Cardiac fibroblast (primary cell): ENCODE measurements around the gene SMARCC1.
A peak's percentile ranks its signal among the peaks of the same experiment; 100 is the strongest.

Source experiments
- DNase-seq, 2 donors: peaks; one replicate each; pipeline versions ENCODE4 v3.0.0 to v3.0.0-alpha.2; 2010; ENCODE audit warnings: low read depth in 2 of 2
- H3K4me3 ChIP-seq, 2 donors: replicated peaks in 1 of 2; 1 replicate in 1 of 2; 2 replicates in 1 of 2; pipeline ENCODE4 v1.5.1; 2011; ENCODE audit warnings: low read depth in 2 of 2, low read length in 2 of 2, mild to moderate bottlenecking in 2 of 2, moderate library complexity in 1 of 2
- CTCF ChIP-seq: IDR thresholded peaks from one replicate; pipeline ENCODE4 v1.5.1; 2011; ENCODE audit warnings: low read depth, mild to moderate bottlenecking, low read length, inconsistent platforms

SMARCC1 gene

DNA sequence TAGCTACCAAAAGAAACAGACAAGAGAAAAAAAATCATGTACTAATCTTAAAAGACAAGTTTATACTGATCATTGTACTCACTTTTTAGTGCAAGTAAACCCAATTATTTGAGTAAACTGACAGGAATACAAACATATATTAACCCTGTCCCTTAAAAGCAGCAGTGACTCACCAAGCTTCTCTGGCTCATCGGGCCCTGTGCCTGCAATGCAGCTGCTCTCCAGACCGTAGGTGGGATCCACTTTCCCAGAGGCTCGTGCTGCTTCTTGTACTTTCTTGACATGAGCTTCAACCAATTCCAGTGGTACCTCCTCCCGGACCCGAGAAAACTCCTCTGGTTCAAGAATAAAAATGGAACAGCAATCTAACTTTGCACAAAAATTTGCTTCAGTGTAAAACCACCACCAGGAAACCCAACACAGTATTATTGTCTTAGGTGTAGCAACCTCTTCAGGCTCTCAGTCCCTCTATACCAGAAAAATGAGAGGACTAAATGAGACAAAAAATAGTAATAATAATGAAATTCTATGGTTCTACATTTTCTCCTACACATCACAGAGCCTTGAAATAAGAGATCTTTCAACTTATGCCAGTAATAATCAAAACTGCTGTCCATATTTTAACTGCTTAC is 120.5 kb downstream of the SMARCC1 start:
- DNase-seq = peak; percentile 56 to 63
- no peak for TF ChIP-seq CTCF
- no peak overlapping the region for H3K4me3 ChIP-seq

DNA sequence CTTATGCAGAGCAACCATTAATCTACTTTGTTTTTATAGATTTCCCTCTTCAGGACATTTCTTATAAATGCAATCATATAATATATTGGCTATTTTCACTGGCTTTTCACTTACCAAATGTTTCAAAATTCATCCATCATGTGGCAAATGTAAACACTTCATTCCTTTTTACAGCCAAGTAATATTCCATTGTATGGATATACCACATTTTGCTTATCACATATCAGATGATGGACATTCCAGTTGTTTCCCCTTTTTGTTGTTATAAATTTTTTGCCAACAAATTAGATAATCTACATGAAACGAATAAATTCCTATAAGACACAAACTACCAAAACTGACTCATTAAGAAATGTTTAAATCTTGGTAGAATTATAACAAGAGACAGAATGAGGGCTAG is 123.2 kb downstream of the SMARCC1 start:
- TF ChIP-seq CTCF = no peak
- DNase-seq = no peak
- no peak overlapping the region for H3K4me3 ChIP-seq

DNA sequence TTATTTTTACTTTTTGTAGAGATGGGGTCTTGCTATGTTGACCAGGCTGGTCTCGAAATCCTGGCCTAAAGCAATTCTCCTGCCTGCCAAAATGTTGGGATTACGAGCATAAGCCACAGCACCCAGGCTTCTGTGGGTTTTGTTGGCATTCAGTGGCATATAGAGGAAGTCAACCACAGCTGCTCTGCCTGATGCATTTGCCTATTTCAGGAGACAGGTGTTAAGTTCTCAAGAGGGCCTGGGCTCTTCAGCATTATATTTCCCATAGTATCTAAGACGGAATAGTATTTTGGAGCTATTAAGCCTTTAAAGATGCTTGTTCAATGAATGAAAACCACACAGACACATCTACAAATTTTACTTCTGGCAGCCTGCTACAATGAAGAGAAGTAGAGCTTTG is 129.6 kb downstream of the SMARCC1 start:
- no peak for DNase-seq

DNA sequence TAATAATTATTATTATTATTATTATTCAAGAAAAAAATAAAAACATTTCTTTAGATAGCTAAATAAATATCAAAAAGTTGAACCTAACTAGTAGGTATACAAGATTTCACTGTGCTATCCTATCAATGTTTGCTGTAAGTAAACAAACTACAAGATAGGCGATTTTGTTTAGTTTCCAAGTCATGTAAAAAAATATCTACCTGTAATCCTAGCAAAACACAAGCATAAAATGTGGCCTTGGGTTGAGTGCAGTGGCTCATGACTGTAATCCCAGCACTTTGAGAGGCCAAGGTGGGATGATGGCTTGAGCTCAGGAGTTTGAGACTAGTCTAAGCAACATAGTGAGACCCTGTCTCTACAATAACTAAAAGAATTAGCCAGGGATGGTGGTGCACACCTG is 131.4 kb downstream of the SMARCC1 start:
- no peak overlapping the region for H3K4me3 ChIP-seq
- TF ChIP-seq CTCF = no peak
- DNase-seq = no peak

More for the DNA sequence above, 129.6 kb downstream of the SMARCC1 start:
- no peak for TF ChIP-seq CTCF
- no peak overlapping the region for H3K4me3 ChIP-seq

GRCh38 chr3:47647550-47647949 is 134.1 kb downstream of the SMARCC1 start:
- no peak overlapping the region for H3K4me3 ChIP-seq
- no peak for DNase-seq
- no peak for TF ChIP-seq CTCF

DNA sequence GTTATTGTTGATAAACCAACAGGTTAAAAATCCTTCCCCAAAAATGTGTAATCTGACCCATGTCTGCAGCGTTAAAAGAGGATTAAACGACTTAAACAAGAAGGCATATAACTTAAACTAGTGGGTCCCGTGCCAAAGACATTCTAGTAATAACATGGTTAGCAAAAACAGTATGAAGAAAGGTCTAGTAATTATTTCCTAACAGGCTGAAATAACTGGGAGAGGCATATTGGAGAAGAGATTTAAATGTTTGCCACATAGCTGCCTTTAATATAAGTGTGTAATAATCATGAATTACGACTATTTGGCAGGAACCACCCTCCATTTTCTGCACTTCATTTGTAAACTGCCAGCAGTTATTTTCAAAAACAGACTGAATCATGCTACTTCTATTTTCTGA is 135.3 kb downstream of the SMARCC1 start:
- H3K4me3 ChIP-seq = no peak overlapping the region
- no peak for TF ChIP-seq CTCF
- DNase-seq = peak; percentile 9 to 22

DNA sequence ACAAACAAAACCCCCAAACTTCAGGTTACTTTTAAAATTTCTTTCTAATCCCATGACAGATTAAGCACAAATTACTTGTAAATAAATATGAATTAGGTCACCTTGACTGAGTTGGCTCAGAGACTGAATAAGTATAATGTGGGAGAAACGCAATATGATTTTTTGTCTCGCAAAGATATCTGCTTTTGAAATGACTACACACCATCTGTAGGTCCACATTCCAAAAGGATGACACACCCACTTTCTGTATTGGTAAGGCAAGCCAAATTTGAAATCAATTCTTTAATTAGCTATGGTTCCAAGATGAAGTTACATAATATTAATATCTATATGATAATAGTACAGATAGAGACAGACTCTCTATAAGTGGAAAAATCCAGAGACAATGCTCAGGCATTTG is 136.1 kb downstream of the SMARCC1 start:
- no peak overlapping the region for H3K4me3 ChIP-seq
- DNase-seq = peak in 1 of 2 donors; percentile 47
- no peak for TF ChIP-seq CTCF
